Stimulated activated naive CD4-positive, alpha-beta T cell (primary cell): ENCODE data around the gene LNX2.

ENCODE experiments used
- DNase-seq, 6 experiments: peaks; one replicate each; lab custom pipeline; 2025; lab: John Stamatoyannopoulos, UW

The LNX2 gene

GRCh38 chr13:27504128-27504867 lies 116.0 kb downstream of the LNX2 start:
- DNase-seq: no peak

- DNase-seq: no peak
These were observed 119.4 kb downstream of the LNX2 start for GRCh38 chr13:27500806-27501534.

- DNase-seq: no peak
These were observed 122.6 kb downstream of the LNX2 start for GRCh38 chr13:27497563-27498230.

- DNase-seq: no peak
These were observed 123.6 kb downstream of the LNX2 start for GRCh38 chr13:27496536-27497273.

GRCh38 chr13:27496006-27496405 lies 124.3 kb downstream of the LNX2 start:
- no peak for DNase-seq
